ENCODE measurements around the gene EPHA5.

EPHA5 gene

DNA sequence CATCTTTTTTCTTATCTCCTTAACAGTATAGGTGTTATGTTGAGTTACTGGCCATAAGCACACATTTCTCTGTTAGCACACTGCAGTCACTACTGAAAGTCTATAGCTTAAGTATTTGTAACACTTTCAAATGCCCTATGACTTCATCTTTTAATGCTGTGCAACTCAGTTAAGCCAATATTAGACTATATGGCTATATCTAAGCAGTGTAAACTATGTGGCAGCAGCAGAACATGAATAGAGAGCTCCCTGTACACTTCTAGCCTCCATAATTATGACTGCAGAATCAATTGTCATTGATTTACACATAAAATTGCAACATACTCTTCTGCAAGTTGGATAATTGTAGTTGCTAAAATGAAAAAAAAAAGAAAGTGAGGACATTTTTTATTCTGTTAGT is 250.3 kb downstream of the EPHA5 start:
- Histone ChIP-seq H3K27ac (replicated peaks) (no peak overlapping the region), H3K4me3 (replicated peaks; ENCODE audit: insufficient read depth, low read length) (no peak overlapping the region), H3K27me3 (ENCODE audit: insufficient read depth, poor library complexity, severe bottlenecking) (no peaks in the 10 kb centered on the region)
- TF ChIP-seq SPI1 (IDR thresholded peaks at IDR 0.05; ENCODE audit: borderline replicate concordance, low read depth), result no peak
- no peak for TF ChIP-seq POLR2AphosphoS5 (IDR thresholded peaks at IDR 0.05; ENCODE audit: low read depth)
- TF ChIP-seq CTCF (IDR thresholded peaks at IDR 0.05; ENCODE audit: insufficient read depth, low read length), result no peak
- TF ChIP-seq GABPA (IDR thresholded peaks at IDR 0.05; ENCODE audit: low read depth), result no peak
- no peak for TF ChIP-seq REST (IDR thresholded peaks at IDR 0.05; ENCODE audit: insufficient replicate concordance, low read depth)
- DNase-seq (ENCODE audit: low read depth in 1 of 2, low spot score in 1 of 2), result no peak

DNA sequence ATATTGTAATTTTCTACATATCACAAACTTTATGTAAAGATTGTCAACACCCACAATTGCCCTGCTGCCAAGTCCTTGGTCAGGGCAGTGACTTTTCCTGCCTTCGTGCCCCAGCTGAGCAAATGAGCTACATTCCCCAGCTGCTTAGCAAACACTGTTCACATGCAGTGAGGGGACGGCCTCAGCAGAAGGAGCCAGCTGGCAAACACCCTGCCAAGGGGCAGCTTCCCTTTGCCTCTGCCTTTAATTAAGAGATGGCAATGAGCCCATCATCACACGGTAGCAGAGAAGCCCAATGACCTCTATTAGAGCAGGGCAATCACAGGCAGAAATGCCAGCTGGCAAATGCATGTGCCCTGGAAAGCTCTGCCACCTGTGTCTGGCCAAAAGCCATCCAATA is 253.4 kb downstream of the EPHA5 start:
- no peak for TF ChIP-seq CTCF (IDR thresholded peaks at IDR 0.05; ENCODE audit: insufficient read depth, low read length)
- no peak for TF ChIP-seq SPI1 (IDR thresholded peaks at IDR 0.05; ENCODE audit: borderline replicate concordance, low read depth)
- TF ChIP-seq GABPA (IDR thresholded peaks at IDR 0.05; ENCODE audit: low read depth), result no peak
- TF ChIP-seq REST (IDR thresholded peaks at IDR 0.05; ENCODE audit: insufficient replicate concordance, low read depth), result no peak
- TF ChIP-seq POLR2AphosphoS5 (IDR thresholded peaks at IDR 0.05; ENCODE audit: low read depth), result no peak
- DNase-seq (ENCODE audit: low read depth in 1 of 2, low spot score in 1 of 2), result no peak
- Histone ChIP-seq H3K27ac (replicated peaks) (no peak overlapping the region), H3K27me3 (ENCODE audit: insufficient read depth, poor library complexity, severe bottlenecking) (no peaks in the 10 kb centered on the region), H3K4me3 (replicated peaks; ENCODE audit: insufficient read depth, low read length) (no peak overlapping the region)

GRCh38 chr4:65407483-65407882 is 262.8 kb downstream of the EPHA5 start:
- no peak overlapping the region for H3K4me3 ChIP-seq (replicated peaks; ENCODE audit: insufficient read depth, low read length)
- no peak for DNase-seq (ENCODE audit: low read depth in 1 of 2, low spot score in 1 of 2)

More at GRCh38 chr4:65407483-65407882, 262.8 kb downstream of the EPHA5 start:
- Histone ChIP-seq H3K27me3 (ENCODE audit: insufficient read depth, poor library complexity, severe bottlenecking) (no peaks in the 10 kb centered on the region), H3K27ac (replicated peaks) (no peak overlapping the region)
- no peak for TF ChIP-seq SPI1 (IDR thresholded peaks at IDR 0.05; ENCODE audit: borderline replicate concordance, low read depth)
- no peak for TF ChIP-seq CTCF (IDR thresholded peaks at IDR 0.05; ENCODE audit: insufficient read depth, low read length)
- no peak for TF ChIP-seq REST (IDR thresholded peaks at IDR 0.05; ENCODE audit: insufficient replicate concordance, low read depth)
- no peak for TF ChIP-seq GABPA (IDR thresholded peaks at IDR 0.05; ENCODE audit: low read depth)
- TF ChIP-seq POLR2AphosphoS5 (IDR thresholded peaks at IDR 0.05; ENCODE audit: low read depth), result no peak
